Activated naive CD8-positive, alpha-beta T cell treated with anti-CD3 and anti-CD28 coated beads, Interleukin-2, amount 50 U/mL, for 24 hours (primary cell): ENCODE measurements around the gene ENG.
A peak's percentile ranks its signal among the peaks of the same experiment; 100 is the strongest.
"Not testable (repeated sequence)": the region's sequence is repeated elsewhere in the genome, so short reads cannot be mapped to it uniquely, and the experiment has no call there.

ENCODE experiments used
- ATAC-seq: fragments of 150-1000 bp; cut with Tn5 transposase; one replicate; pipeline ENCODE4 v1.10.0; 2021
- DNase-seq: peaks from one replicate; pipeline ENCODE4 v3.0.0; 2021
- H3K27ac Mint-ChIP-seq: one replicate; pipeline ENCODE4 v1.8.0; 2021; ENCODE audit warnings: mild to moderate bottlenecking, mixed read lengths
- H3K27me3 Mint-ChIP-seq: one replicate; pipeline ENCODE4 v1.8.0; 2021; ENCODE audit warnings: mixed read lengths
- H3K36me3 Mint-ChIP-seq: one replicate; pipeline ENCODE4 v1.8.0; 2021; ENCODE audit warnings: low read depth, mixed read lengths
- H3K4me1 Mint-ChIP-seq: one replicate; pipeline ENCODE4 v1.8.0; 2021; ENCODE audit warnings: mixed read lengths
- H3K4me3 Mint-ChIP-seq: one replicate; pipeline ENCODE4 v1.8.0; 2021; ENCODE audit warnings: mild to moderate bottlenecking, moderate library complexity, mixed read lengths
- H3K9me3 Mint-ChIP-seq: one replicate; pipeline ENCODE4 v1.8.0; 2021; ENCODE audit warnings: mixed read lengths

The ENG gene

DNA sequence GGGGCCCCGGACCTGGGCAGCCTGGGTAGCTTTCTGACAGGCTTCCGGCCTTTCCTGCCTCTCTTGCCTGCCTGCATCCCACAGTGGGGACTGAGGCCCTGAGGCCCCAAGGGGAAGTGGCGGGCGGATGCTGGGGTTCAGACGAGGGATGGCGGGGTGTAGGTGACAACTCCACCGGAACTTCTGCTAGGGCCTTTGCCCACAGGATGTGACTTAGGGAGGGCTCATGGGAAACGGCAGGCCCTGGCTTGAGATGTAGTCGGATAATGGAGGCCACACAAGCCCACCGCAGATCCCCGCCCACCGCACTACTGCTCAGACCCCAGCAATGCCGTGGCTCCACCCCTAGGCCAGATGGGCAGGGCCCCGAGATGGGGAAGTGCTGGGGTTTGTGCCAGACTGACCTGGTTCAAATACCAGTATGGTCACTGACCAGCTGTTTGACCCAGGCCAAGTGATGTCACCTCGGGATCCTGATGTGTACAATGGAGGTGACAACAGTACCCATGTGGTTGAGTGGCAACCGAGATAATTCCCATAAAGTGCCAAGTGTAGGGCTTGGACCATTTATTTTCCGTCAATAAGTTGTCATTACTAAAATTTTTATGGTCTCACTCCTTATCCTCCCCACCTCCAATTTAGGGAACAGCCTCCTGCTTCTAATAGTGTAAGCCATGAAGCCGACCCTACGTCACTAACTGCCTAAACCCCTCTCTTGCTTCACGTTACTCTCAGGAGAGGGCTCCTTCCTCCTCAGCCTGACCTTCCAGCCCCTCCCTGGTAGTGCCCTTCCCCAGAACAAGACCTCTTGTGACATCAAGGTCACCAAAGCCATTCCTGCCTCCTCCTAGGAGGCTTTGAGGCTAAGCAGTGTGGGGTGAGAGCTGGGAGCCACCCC, 71.1 kb downstream of the ENG start:
- DNase-seq = peak; percentile 83
- peak overlapping the region; percentile 74 for H3K4me3 Mint-ChIP-seq
- H3K27me3 Mint-ChIP-seq = no peaks in the 10 kb centered on the region
- H3K36me3 Mint-ChIP-seq = peaks cover 16% of the 10 kb centered on the region
- peak overlapping the region; percentile 95 for H3K27ac Mint-ChIP-seq
- no peaks in the 10 kb centered on the region for H3K9me3 Mint-ChIP-seq
- peak; percentile 29 for ATAC-seq
- H3K4me1 Mint-ChIP-seq = peaks cover 73% of the 10 kb centered on the region

DNA sequence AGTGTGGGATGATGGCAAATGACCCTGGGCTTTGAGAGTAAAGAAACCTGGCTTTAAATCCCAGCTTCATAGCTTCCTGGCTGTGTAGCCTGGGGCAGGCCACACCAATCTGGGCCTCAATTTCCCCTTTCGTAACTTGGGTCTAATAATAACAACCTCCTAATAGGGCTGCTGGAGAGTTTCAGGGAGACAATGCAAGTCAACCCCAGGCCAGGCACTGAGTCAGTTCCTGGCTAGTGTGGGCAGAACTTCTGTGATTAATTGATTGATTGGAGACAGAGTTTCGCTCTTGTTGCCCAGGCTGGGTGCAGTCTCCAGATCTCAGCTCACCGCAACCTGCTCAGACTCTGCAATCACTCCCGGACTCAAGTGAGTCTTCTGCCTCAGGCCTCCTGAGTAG, 72.7 kb downstream of the ENG start:
- no peaks in the 10 kb centered on the region for H3K9me3 Mint-ChIP-seq
- H3K36me3 Mint-ChIP-seq = peaks cover 7% of the 10 kb centered on the region
- H3K4me3 Mint-ChIP-seq = peak overlapping the region; percentile 45
- H3K27me3 Mint-ChIP-seq = no peaks in the 10 kb centered on the region
- ATAC-seq = no peak
- H3K27ac Mint-ChIP-seq = peak overlapping the region; percentile 86
- H3K4me1 Mint-ChIP-seq = peaks cover 63% of the 10 kb centered on the region
- DNase-seq = no peak

DNA sequence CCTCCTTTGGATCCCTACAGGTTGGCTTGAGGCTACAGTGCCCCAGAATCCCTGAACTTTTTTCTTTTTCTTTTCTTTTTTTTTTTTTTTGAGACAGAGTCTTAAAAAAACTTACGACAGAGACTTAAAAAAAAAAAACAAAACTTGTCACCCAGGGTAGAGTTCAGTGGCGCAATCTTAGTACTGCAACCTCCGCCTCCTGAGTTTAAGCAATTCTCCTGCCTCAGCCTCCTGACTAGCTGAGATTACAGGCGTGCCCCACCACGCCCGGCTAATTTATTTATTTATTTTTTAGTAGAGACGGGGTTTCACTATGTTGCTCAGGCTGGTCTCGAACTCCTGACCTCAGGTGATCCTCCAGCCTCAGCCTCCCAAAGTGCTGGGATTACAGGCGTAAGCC, 73.5 kb downstream of the ENG start:
- Mint-ChIP-seq H3K27ac (peak overlapping the region; percentile 86), H3K4me1 (peaks cover 68% of the 10 kb centered on the region)
- H3K4me3 Mint-ChIP-seq, H3K9me3 Mint-ChIP-seq, H3K36me3 Mint-ChIP-seq, H3K27me3 Mint-ChIP-seq, DNase-seq, ATAC-seq: not testable (repeated sequence)

DNA sequence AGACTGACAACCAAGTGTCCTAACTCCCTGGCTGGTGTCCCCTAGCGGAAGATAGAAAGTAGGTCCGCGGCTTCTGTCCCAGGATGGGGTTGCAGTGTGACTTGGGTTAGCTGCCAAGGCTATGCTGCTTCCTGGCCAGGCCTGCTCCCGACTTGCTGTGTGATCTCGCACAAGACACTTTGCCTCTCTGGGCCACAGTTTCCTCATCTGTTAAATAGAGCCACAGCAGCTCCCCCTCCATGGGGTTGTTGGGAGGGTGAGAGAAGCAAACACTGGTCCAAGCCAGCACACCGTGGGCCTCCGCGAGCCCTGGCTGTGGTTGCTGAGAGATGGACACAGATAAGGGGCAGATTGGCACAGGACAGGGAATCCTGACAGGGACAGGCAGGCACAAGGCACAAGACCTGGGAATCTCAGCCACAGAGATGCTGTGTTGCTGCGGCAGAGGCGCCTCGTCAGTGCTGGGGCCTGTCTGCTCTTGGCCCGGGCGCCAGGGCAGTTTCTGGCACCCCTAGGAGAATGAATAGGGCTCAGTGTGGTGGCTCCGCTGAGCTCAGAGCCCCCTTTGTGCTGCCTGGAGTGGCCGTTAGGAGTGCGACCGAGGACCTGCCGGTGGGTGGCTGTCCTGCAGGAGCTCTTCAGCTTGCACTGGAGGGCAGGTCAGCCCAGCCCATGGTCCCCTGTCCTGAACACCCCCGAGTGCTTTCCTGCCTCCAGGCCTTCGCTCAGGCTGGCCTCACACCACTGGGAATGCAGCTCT, 74.2 kb downstream of the ENG start:
- H3K4me1 Mint-ChIP-seq = peaks cover 70% of the 10 kb centered on the region
- DNase-seq = no peak
- H3K4me3 Mint-ChIP-seq = peak overlapping the region; percentile 34

DNA sequence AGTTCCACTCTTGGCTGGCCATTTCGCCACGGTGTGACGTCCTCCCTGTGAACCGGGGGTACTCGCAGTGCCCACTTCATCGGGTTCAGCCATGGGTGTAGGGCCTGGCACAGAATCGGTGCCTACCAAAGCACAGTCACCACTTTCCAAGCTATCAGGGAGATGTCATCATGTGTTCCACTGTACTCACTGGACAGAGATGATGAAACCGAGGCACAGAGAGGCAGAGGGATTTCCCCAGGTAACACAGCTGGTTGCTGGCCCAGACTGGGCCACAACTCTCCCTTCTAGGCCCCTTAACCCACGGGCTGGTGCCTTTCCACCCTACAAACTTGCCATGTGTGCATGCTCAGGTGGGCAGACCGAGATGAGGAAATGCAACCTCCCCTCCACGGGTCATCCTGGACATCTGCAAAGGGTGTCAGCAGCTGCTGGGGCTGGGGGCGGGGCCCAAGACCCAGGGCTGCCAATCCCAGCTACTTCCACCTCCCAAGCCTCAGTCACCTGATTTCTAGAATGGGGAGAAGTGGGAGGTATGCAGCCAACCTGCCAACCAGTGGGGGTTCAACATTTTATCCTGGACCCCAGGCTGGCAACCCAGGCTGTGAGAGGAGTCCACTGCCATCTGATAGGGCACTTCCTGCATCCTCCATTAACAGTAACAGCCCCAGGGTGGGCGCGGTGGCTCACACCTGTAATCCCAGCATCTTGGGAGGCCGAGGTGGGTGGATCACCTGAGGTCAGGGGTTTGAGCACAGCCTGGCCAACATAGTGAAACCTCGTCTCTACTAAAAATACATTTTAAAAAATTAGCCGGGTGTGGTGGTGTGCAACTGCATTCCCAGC, 75.1 kb downstream of the ENG start:
- peak overlapping the region; percentile 99 for H3K4me3 Mint-ChIP-seq
- H3K27me3 Mint-ChIP-seq = no peaks in the 10 kb centered on the region
- peak overlapping the region; percentile 100 for H3K27ac Mint-ChIP-seq
- peaks cover 70% of the 10 kb centered on the region for H3K4me1 Mint-ChIP-seq
- DNase-seq (peak; percentile 65), ATAC-seq (peak; percentile 79)
- no peaks in the 10 kb centered on the region for H3K9me3 Mint-ChIP-seq
- H3K36me3 Mint-ChIP-seq = peaks cover 5% of the 10 kb centered on the region

More for the DNA sequence above, 74.2 kb downstream of the ENG start:
- Mint-ChIP-seq H3K27ac (peak overlapping the region; percentile 100), H3K9me3 (no peaks in the 10 kb centered on the region), H3K27me3 (no peaks in the 10 kb centered on the region), H3K36me3 (peaks cover 3% of the 10 kb centered on the region)
- no peak for ATAC-seq

DNA sequence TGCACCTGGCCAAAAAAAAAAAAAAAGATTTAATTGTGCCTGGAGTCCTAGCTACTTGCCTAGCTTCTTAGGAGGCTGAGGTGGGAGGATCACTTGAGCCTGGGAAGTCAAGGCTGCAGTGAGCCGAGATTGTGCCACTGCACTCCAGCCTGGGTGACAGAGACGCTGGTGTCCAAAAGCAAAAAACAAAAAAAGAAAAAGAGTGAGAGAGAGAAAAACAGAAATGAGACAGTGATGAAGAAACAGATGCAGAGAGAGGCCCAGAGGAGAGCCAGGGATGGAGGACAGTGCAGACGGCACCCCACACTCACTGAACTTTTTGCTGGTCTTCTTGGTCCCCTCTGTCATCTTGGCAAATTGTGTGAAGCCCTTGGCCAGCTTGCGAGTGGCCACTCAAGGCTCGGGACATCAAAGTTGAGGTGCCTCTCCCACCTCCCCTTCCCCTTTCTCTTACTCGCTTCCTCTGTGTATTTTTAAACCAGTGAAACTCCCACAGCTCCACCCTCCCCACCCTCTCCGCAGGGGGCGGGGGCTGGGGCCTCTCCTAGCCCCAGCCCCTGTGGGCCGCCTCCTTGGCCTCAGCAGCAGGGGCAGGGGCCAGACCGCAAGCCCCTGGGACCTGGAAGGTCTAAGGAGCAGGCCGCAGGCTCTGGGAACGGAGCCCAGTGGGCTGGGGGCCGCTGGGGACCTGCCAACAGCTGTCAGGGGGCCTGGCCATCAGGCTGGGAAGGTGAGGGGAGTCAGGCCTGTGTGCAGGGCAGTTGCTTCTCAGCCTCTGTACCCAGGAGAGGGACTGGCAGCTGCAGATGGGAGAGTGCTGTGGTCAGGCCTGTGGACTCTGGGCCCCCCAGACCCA, 76.0 kb downstream of the ENG start, which contains the start of gene SH2D3C:
Gene SH2D3C (minus strand): TSS at position 387 of the 856 bp plus-strand sequence. CDS start 39 bp downstream, at position 348.
- no peaks in the 10 kb centered on the region for H3K9me3 Mint-ChIP-seq
- ATAC-seq (peak; percentile 13), DNase-seq (peak; percentile 67)
- peaks cover 67% of the 10 kb centered on the region for H3K4me1 Mint-ChIP-seq
- peak within 1 kb of the TSS; percentile 99 for H3K4me3 Mint-ChIP-seq
- no peaks in the 10 kb centered on the region for H3K27me3 Mint-ChIP-seq
- peaks cover 10% of the 10 kb centered on the region for H3K36me3 Mint-ChIP-seq
- H3K27ac Mint-ChIP-seq = peak within 1 kb of the TSS; percentile 100

DNA sequence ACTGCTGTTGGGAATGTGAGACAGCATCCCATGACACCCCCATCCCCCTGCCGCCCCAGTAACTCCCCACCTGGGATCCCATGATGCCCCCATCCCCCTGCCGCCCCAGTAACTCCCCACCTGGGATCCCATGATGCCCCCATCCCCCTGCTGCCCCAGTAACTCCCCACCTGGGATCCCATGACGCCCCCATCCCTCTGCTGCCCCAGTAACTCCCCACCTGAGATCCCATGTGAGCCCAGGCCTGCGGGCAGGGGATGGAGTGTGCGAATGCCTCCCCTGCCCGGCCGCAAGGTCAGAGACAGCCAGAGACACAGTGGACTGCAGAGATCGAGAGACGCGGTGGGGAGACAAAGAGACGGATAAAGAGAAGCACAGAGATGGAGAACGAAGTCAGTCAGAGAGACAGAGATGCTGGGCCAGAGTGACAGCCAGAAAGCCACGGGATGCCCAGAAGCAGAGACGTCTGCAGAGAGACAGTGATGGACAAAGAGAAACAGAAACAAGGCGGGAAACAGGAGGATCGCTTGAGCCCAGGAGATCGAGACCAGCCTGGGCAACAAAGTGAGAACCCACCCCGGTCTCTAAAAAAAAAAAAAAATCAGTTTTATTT, 77.0 kb downstream of the ENG start:
- H3K4me3 Mint-ChIP-seq = peak overlapping the region; percentile 99
- H3K27me3 Mint-ChIP-seq = no peaks in the 10 kb centered on the region
- peak overlapping the region; percentile 100 for H3K27ac Mint-ChIP-seq
- DNase-seq (no peak), ATAC-seq (no peak)
- no peaks in the 10 kb centered on the region for H3K9me3 Mint-ChIP-seq
- H3K36me3 Mint-ChIP-seq = peaks cover 14% of the 10 kb centered on the region
- peaks cover 60% of the 10 kb centered on the region for H3K4me1 Mint-ChIP-seq

DNA sequence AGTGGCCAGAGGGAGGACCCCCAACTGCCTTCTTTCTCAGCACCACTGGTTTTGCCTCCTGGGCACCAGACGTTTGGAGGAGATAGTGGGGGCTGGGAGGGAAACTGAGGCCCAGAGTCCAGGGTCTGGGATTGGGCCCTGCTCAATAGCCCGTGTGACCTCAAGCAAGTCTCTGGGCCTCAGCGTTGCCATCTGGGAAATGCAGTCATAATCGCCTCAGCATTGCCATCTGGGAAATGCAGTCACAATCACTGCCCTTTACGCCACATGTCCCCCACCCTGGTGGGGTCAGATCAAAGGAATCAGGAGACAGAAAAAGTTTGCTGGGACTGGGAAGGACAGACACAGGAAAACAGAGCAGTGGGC, 77.6 kb downstream of the ENG start:
- H3K4me1 Mint-ChIP-seq = peaks cover 57% of the 10 kb centered on the region
- H3K9me3 Mint-ChIP-seq = no peaks in the 10 kb centered on the region
- H3K36me3 Mint-ChIP-seq = peaks cover 14% of the 10 kb centered on the region
- H3K27ac Mint-ChIP-seq = peak overlapping the region; percentile 100
- DNase-seq = peak; percentile 49
- H3K4me3 Mint-ChIP-seq = peak overlapping the region; percentile 99
- H3K27me3 Mint-ChIP-seq = no peaks in the 10 kb centered on the region
- ATAC-seq = no peak

DNA sequence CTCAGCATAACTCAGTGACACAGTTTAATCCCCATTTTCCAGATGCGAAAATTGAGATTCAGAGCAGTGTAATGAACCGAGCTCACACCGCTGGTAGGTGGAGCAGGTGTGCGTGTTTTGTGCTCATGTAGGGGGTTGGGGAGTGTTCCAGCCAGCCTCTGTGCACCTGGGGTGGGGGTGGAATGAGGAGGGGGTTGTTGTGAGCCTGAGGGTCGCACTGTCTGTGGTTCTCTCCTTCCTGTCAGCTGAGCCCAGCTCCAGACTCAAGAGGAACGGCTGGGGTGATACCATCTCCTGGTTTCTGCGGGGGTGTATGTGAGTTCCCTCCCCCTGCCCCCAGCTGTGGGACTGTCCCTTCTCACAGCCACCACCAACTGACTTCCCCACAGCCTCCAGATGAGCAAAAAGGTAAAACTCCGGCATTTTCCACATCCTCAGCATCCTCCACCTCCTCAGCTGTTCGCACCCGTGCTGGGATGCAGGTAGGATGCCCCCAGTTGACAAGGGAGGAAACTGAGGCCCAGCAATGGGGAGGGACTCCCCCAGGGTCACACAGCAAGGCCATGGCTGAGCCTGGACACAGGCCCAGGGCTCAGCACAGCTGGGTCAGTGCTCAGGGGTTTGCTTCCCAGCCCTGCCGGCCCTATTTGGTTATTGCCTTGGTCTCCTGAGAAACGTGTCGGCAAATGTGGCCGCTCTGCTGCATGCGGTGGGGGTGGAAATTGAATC, 78.1 kb downstream of the ENG start:
- Mint-ChIP-seq H3K27me3 (no peaks in the 10 kb centered on the region), H3K27ac (peak overlapping the region; percentile 100), H3K4me3 (peak overlapping the region; percentile 99), H3K36me3 (peaks cover 17% of the 10 kb centered on the region), H3K4me1 (peaks cover 57% of the 10 kb centered on the region), H3K9me3 (no peaks in the 10 kb centered on the region)
- DNase-seq = peak; percentile 77
- peak; percentile 33 for ATAC-seq

DNA sequence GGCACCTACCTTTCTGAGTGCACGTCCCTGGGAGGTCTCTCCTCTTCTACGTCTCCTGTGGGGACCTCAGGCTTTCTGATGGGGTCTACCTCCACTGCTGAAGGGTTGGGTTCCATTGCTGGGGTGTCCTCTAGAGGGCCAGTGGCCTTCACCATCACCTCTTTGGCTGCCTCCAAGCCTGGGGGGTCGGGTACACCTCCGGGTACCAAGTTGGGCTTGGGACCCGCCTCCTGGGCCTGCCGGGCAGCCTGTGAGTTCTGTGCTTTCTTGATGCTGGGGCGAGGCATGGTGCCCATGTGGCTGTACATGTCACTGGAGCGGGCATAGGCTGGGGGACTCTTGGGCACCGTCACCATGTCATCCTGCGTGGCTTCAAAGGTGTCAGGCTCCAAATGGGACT, 80.5 kb downstream of the ENG start:
- H3K4me3 Mint-ChIP-seq = no peak overlapping the region
- H3K36me3 Mint-ChIP-seq = peaks cover 20% of the 10 kb centered on the region

DNA sequence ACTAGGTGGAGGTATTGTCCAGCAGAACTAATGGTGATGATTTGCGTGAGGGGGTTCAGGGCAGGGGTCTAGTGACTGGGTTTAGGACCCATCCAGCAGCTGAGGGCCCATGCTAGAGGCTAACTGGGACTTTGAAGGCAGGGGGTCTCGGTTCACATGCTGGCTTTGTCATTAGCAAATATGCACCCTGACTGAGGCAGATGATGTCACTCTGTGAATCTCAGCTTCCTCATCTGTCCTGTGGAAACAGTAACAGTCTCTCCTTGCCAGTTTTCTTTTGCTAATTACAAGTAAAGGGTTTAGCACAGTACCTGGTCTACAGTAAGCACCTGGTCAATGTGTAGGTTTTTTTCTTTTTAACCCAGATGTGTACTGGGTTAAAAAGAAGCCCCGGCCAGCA, 81.2 kb downstream of the ENG start:
- DNase-seq (no peak), ATAC-seq (no peak)
- H3K4me1 Mint-ChIP-seq = peaks cover 65% of the 10 kb centered on the region
- H3K36me3 Mint-ChIP-seq = peaks cover 23% of the 10 kb centered on the region
- no peaks in the 10 kb centered on the region for H3K27me3 Mint-ChIP-seq
- no peaks in the 10 kb centered on the region for H3K9me3 Mint-ChIP-seq
- H3K27ac Mint-ChIP-seq = peak overlapping the region; percentile 50
- H3K4me3 Mint-ChIP-seq = no peak overlapping the region

More for the DNA sequence above, 80.5 kb downstream of the ENG start:
- H3K27ac Mint-ChIP-seq = peak overlapping the region; percentile 39
- DNase-seq (no peak), ATAC-seq (no peak)
- H3K4me1 Mint-ChIP-seq = peaks cover 61% of the 10 kb centered on the region
- no peaks in the 10 kb centered on the region for H3K27me3 Mint-ChIP-seq
- no peaks in the 10 kb centered on the region for H3K9me3 Mint-ChIP-seq

DNA sequence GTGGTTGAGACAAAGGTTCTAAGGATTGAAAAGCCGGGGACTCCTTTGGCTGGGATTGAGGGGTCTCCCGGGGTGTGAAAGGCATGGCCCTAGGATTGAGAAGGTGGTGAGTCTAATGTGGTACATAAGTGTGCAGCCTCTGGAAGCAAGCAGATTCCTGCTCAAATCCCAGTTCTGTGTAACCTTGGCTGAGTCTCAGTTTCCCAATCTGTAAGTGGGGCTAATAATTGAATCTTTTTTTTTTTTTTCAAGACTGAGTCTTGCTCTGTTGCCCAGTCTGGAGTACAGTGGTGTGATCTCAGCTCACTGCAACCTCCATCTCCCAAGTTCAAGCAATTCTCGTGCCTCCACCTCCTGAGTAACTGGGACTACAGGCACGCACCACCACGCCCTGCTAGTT, 81.9 kb downstream of the ENG start:
- ATAC-seq = no peak
- H3K36me3 Mint-ChIP-seq = peaks cover 22% of the 10 kb centered on the region
- no peaks in the 10 kb centered on the region for H3K9me3 Mint-ChIP-seq
- peaks cover 69% of the 10 kb centered on the region for H3K4me1 Mint-ChIP-seq
- H3K4me3 Mint-ChIP-seq = no peak overlapping the region
- H3K27ac Mint-ChIP-seq = no peak overlapping the region
- DNase-seq = no peak
- no peaks in the 10 kb centered on the region for H3K27me3 Mint-ChIP-seq
